PC-3 (cell line): ENCODE data around the gene MED17. TPM values are rescaled to one million over a fixed set of nuclear protein-coding genes. Genes with fewer than 3 reads are reported as not detected.

ENCODE experiments used
- ATAC-seq: fragments of 200-7000 bp; cut with Tn5 transposase; 2 replicates; pipeline ENCODE4 v1.9.1; 2020; ENCODE audit warnings: mild to moderate bottlenecking, moderate library complexity
- BruUV-seq: library from RNA; stranded (reverse); fragments of 400-500 nt; replicated peaks from 2 replicates; lab custom pipeline; 2021; lab: Mats Ljungman, UMichigan
- CTCF ChIA-PET: fragments of 300-600 bp; sonication (Branson Sonifier 250); formaldehyde crosslinking; loops from one replicate; lab custom pipeline; 2022; ENCODE audit warnings: antibody characterized with exemption; lab: Charles Lee
- POLR2A ChIA-PET: fragments of 300-600 bp; sonication (Branson Sonifier 250); formaldehyde crosslinking; loops from one replicate; lab custom pipeline; 2022; ENCODE audit warnings: antibody characterized with exemption; ENCODE audit not compliant: unreplicated experiment; lab: Charles Lee
- DNase-seq: peaks from one replicate; pipeline ENCODE4 v3.0.0-alpha.2; 2015
- H2AFZ ChIP-seq: fragments of 300-600 bp; sonication (generic); 2 replicates; pipeline ENCODE4 v1.6.0; 2016; ENCODE audit warnings: antibody characterized with exemption, low read length
- H3F3A ChIP-seq: fragments of 300-600 bp; sonication (generic); one replicate; pipeline ENCODE4 v1.6.0; 2017; ENCODE audit warnings: antibody characterized with exemption, low read length, control low read depth, mild to moderate bottlenecking; ENCODE audit not compliant: unreplicated experiment
- H3K27ac ChIP-seq: fragments of 300-600 bp; sonication (generic); 2 replicates; pipeline ENCODE4 v1.5.1; 2016; ENCODE audit warnings: mild to moderate bottlenecking, low read length
- H3K27me3 ChIP-seq: fragments of 300-600 bp; sonication (generic); 2 replicates; pipeline ENCODE4 v1.6.1; 2016; ENCODE audit warnings: low read length, mixed read lengths
- H3K36me3 ChIP-seq: fragments of 300-600 bp; sonication (generic); 2 replicates; pipeline ENCODE4 v1.6.1; 2016; ENCODE audit warnings: low read depth, mixed run types, low read length, mixed read lengths
- H3K4me1 ChIP-seq: fragments of 300-600 bp; sonication (generic); 2 replicates; pipeline ENCODE4 v1.5.1; 2016; ENCODE audit warnings: low read length; ENCODE audit not compliant: insufficient read depth
- H3K4me2 ChIP-seq: fragments of 300-600 bp; sonication (generic); 2 replicates; pipeline ENCODE4 v1.6.0; 2016; ENCODE audit warnings: low read length
- H3K4me3 ChIP-seq: fragments of 300-600 bp; sonication (generic); 2 replicates; pipeline ENCODE4 v1.5.1; 2016; ENCODE audit warnings: mild to moderate bottlenecking, low read length, mixed read lengths
- H3K79me2 ChIP-seq: fragments of 300-600 bp; sonication (generic); 2 replicates; pipeline ENCODE4 v1.6.1; 2017; ENCODE audit warnings: low read length, mixed read lengths
- H3K9ac ChIP-seq: fragments of 300-600 bp; sonication (generic); 2 replicates; pipeline ENCODE4 v1.6.0; 2016; ENCODE audit warnings: mild to moderate bottlenecking, low read length
- H3K9me2 ChIP-seq: fragments of 300-600 bp; sonication (generic); replicated peaks from 2 replicates; pipeline ENCODE4 v1.6.1; 2016; ENCODE audit warnings: mixed run types, low read length, mixed read lengths
- H3K9me3 ChIP-seq: fragments of 300-600 bp; sonication (generic); 2 replicates; pipeline ENCODE4 v1.6.1; 2016; ENCODE audit warnings: low read length, mixed read lengths
- H4K20me1 ChIP-seq: fragments of 300-600 bp; sonication (generic); 2 replicates; pipeline ENCODE4 v1.6.1; 2016; ENCODE audit warnings: low read length, mixed read lengths
- CTCF ChIP-seq: fragments of 300-600 bp; sonication (generic); conservative IDR thresholded peaks from 2 replicates; pipeline ENCODE4 v1.5.1; 2017; ENCODE audit warnings: antibody characterized with exemption, low read depth, mild to moderate bottlenecking, low read length
- EZH2 ChIP-seq: fragments of 300-600 bp; sonication (generic); IDR thresholded peaks from one replicate; pipeline ENCODE4 v1.6.1; 2017; ENCODE audit warnings: antibody characterized with exemption, mild to moderate bottlenecking, low read length; ENCODE audit not compliant: unreplicated experiment
- EZH2phosphoT487 ChIP-seq: fragments of 300-600 bp; sonication (generic); IDR thresholded peaks from 2 replicates; pipeline ENCODE4 v1.6.1; 2018; ENCODE audit warnings: mild to moderate bottlenecking, antibody characterized with exemption, low read length, borderline replicate concordance
- intact Hi-C: fragments of 100-400 bp; cut with micrococcal nuclease; formaldehyde crosslinking; loops from 2 replicates; pipeline ENCODE4 v1.9.0; 2023
- total RNA-seq: library from RNA; depleted of rRNA; stranded (reverse); fragments of >200 nt; gene quantifications from 2 replicates; pipeline ENCODE4 v1.2.3, GENCODE V29; 2014

MED17 gene
- total RNA-seq, 1 experiment from 2014 or later, result 58.5 TPM

GRCh38 chr11:93791493-93791892 is 7.4 kb downstream of the MED17 start:
- H3K9me3 ChIP-seq, result no peaks in the 10 kb centered on the region
- H3K4me3 ChIP-seq, result no peak overlapping the region
- peaks cover 12% of the 10 kb centered on the region; the same call in 1 of the 2 replicates for H3K4me1 ChIP-seq
- peaks cover 35% of the 10 kb centered on the region for H4K20me1 ChIP-seq
- peaks cover 49% of the 10 kb centered on the region for H3K79me2 ChIP-seq
- DNase-seq (no peak), ATAC-seq (no peak)
- no peak for TF ChIP-seq EZH2
- no peak for TF ChIP-seq EZH2phosphoT487
- TF ChIP-seq CTCF, result no peak
- H3K27me3 ChIP-seq, result no peaks in the 10 kb centered on the region
- H2AFZ ChIP-seq, result no peak overlapping the region
- intact Hi-C loops, result no loop called here
- POLR2A ChIA-PET, result no interaction called here
- H3F3A ChIP-seq, result no peaks in the 10 kb centered on the region
- no peak overlapping the region for H3K27ac ChIP-seq
- BruUV-seq, result no TSS peak
- CTCF ChIA-PET, result no interaction called here
- no peak overlapping the region for H3K9ac ChIP-seq
- H3K4me2 ChIP-seq, result no peak overlapping the region
- H3K9me2 ChIP-seq, result no peaks in the 10 kb centered on the region
- peaks cover 70% of the 10 kb centered on the region for H3K36me3 ChIP-seq

GRCh38 chr11:93796441-93797231 is 12.6 kb downstream of the MED17 start:
- Histone ChIP-seq H3K27me3 (no peaks in the 10 kb centered on the region), H3K9me3 (no peaks in the 10 kb centered on the region), H3K79me2 (peaks cover 5% of the 10 kb centered on the region; the same call in 1 of the 2 replicates), H4K20me1 (peaks cover 13% of the 10 kb centered on the region), H3K4me1 (no peaks in the 10 kb centered on the region), H3K4me2 (no peak overlapping the region), H2AFZ (no peak overlapping the region), H3K9ac (no peak overlapping the region), H3K4me3 (no peak overlapping the region), H3K27ac (no peak overlapping the region), H3F3A (no peaks in the 10 kb centered on the region), H3K36me3 (peaks cover 80% of the 10 kb centered on the region), H3K9me2 (no peaks in the 10 kb centered on the region)
- ChIA-PET POLR2A (no interaction called here), CTCF (no interaction called here)
- no TSS peak for BruUV-seq
- ATAC-seq (no peak), DNase-seq (no peak)
- TF ChIP-seq EZH2 (no peak), CTCF (no peak), EZH2phosphoT487 (no peak)
- intact Hi-C loops, result loop anchor here (5.0 kb wide), 1 partner anchor 46 kb away; no protein-coding TSS in a partner anchor

- Histone ChIP-seq H3K9me2 (no peaks in the 10 kb centered on the region), H3K79me2 (no peaks in the 10 kb centered on the region), H3K4me3 (no peak overlapping the region), H3K36me3 (peaks cover 83% of the 10 kb centered on the region), H3K9me3 (no peaks in the 10 kb centered on the region), H4K20me1 (peaks cover 9% of the 10 kb centered on the region), H3K27me3 (no peaks in the 10 kb centered on the region), H3K27ac (no peak overlapping the region), H3K4me2 (no peak overlapping the region), H3K9ac (no peak overlapping the region), H3K4me1 (no peaks in the 10 kb centered on the region), H3F3A (no peaks in the 10 kb centered on the region), H2AFZ (no peak overlapping the region)
- CTCF ChIA-PET, result no interaction called here
- BruUV-seq, result no TSS peak
- intact Hi-C loops, result no loop called here
- DNase-seq (no peak), ATAC-seq (no peak)
- POLR2A ChIA-PET, result no interaction called here
- TF ChIP-seq EZH2, result no peak
- no peak for TF ChIP-seq CTCF
- no peak for TF ChIP-seq EZH2phosphoT487
Observed at GRCh38 chr11:93801366-93801765, 17.3 kb downstream of the MED17 start.
